Body of pancreas (tissue), 4 donors: ENCODE data around the gene SOWAHA.

Experiments used
- CTCF ChIP-seq, 7 experiments: fragments of 450-650 bp in 4 of 7; fragments of 200-600 bp in 3 of 7; sonication (generic) in 3 of 7; IDR thresholded peaks; one replicate each; pipeline ENCODE4 v1.5.1; 2016 to 2019; ENCODE audit warnings: antibody characterized with exemption in 7 of 7
- POLR2A ChIP-seq, 3 donors: fragments of 450-650 bp; IDR thresholded peaks; one replicate each; pipeline ENCODE4 v1.6.1; 2016; ENCODE audit warnings: antibody characterized with exemption in 3 of 3, mild to moderate bottlenecking in 2 of 3

- TF ChIP-seq CTCF (IDR thresholded peaks at IDR 0.05) (no peak), POLR2A (IDR thresholded peaks at IDR 0.05) (no peak)
These were observed 15.9 kb downstream of the SOWAHA start for GRCh38 chr5:132828846-132829494.
